NCI-H187 (cell line): Measurements from ENCODE around the gene STK11.
A peak's percentile ranks its signal among the peaks of the same experiment; 100 is the strongest.

ENCODE experiments used
- DNase-seq, 2 experiments: peaks; one replicate each; lab custom pipeline; 2025; lab: John Stamatoyannopoulos, UW

Gene STK11

GRCh38 chr19:1250437-1251260, 45.1 kb downstream of the STK11 start:
- peak in 1 of 2 experiments; percentile 58 for DNase-seq

DNA sequence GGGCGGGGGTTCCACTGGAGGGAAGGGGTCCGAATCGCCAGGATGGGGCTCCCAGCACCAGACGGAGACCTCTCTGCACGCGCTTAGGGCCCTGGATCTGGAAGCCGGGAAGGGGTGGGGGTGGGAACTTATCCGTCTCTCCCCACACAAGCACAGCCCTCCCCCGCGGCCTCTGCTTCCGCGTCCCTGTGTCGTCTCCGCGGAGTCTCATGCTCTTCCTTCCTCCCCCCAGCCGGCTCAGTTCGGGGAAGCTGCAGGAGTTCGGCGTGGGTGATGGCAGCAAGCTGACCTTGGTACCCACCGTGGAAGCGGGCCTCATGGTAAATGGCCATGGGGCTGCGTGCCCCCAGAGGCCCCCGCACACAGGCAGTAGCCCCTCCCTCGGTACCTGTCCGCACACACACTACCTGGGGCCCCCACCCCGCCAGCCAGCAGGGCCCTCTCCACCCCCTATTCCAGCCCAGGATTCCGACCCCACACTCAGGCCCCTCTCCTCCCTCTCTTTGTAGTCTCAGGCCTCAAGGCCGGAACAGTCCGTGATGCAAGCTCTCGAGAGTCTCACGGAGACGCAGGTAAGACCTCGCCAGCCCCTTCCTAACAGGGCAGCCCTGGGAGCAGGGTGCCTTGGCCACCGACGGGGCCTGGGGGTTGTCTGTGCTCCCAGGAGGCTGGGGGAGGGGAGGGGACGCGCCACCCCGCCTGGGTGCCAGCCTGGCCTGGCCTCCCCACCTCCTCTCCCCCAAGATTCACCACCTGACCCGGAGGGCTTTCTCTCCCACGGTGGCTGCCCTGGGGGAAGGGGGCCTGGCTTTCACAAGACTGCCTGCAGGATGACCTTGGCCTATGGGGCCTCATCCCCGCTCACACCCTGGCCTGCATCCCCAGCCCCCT, 46.0 kb downstream of the STK11 start:
- no peak for DNase-seq

DNA sequence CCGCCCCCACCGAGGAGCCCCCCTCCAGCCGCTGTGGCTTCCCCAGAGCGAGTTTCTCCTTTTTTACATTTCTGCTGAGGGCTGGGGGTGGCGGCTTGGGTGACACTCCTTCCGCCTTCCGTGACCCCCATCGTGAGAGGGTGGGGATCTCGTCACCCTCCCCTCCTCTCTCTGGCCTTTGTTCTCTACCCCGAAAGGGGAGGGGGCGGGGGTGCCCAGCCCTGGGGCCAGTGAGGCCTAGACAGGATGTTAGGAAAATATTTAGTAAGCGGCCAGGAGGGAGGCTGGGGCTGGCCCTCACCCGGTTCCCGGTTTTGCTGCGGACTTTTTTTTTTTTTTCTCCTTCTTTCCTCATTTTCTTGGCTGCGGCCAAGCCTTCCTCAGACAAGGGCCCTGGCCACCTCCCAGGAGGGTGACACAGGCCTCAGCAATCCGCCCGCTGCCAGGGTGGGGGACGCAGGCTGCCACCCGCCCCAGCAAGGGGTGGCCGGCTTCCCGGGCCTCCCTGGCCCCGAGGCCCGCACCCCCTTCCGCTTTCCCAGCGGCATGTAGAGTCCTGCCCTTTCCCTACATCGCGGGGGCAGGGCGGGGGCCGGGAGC, 46.7 kb downstream of the STK11 start:
- DNase-seq: no peak

DNA sequence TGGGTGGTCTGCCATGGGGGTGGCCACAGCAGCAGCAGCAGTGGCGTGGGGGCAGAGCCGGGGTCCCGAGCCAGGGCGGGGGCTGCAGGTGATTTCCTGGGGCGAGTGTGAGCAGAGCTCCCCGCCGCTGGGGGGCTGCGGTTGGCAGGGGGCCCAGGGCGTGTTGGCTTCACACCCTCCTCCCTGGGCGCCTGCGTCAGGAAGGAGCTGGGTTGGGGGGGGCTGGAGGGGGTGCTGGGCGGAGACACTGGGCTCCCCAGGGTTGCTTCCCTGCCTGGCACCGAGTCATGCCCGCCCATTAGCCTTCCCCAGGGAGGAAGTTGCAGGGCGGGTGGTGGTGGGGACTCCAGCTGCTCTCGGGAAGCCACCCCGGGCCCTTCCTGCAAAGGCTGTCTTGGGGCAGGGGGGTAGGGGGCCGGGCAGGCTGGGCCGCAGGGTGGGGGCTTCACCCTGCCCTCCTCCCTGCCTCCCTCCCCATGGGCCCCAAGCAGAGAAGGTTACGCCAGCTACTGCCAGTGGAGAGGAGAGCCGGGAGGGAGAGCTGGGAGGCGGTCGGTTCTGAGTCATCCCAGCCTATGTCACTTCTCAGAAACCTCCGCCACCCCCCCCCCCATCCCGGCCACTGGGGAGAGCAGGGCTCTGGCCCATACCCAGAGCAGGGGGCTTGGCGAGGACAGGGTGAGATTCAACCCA, 47.4 kb downstream of the STK11 start:
- no peak for DNase-seq

GRCh38 chr19:1253514-1254080, 48.0 kb downstream of the STK11 start:
- DNase-seq: no peak

- no peak for DNase-seq
Observed at GRCh38 chr19:1254081-1254527, 48.5 kb downstream of the STK11 start.

DNA sequence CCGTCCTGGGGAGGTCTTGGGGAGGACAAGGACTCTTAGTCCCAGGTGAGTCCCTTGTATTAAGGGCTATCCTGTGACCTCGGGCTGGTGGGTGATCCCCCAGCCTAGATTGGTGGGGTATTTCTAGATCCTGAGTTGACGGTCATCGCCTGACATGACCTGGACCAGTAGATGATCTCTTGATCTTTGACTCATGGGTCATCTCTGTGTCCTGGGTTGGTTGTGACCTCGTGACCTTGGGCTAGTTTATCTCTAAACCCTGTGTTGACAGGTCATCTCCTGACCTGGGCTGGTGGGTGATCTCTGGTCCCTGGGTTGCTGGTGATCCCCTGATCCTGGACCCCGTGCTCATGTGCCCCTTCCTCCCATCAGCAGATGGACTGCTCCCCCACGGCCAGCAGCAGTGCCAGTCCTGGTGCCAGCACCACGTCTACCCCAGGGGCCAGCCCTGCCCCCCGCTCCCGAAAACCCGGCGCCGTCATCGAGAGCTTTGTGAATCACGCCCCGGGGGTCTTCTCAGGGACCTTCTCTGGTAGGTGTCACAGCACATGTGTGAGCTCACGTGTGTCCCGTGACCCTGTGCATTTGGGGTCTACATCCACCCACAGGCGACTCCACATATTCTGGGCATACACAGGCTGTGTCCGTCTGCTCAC, 49.1 kb downstream of the STK11 start:
- no peak for DNase-seq

DNA sequence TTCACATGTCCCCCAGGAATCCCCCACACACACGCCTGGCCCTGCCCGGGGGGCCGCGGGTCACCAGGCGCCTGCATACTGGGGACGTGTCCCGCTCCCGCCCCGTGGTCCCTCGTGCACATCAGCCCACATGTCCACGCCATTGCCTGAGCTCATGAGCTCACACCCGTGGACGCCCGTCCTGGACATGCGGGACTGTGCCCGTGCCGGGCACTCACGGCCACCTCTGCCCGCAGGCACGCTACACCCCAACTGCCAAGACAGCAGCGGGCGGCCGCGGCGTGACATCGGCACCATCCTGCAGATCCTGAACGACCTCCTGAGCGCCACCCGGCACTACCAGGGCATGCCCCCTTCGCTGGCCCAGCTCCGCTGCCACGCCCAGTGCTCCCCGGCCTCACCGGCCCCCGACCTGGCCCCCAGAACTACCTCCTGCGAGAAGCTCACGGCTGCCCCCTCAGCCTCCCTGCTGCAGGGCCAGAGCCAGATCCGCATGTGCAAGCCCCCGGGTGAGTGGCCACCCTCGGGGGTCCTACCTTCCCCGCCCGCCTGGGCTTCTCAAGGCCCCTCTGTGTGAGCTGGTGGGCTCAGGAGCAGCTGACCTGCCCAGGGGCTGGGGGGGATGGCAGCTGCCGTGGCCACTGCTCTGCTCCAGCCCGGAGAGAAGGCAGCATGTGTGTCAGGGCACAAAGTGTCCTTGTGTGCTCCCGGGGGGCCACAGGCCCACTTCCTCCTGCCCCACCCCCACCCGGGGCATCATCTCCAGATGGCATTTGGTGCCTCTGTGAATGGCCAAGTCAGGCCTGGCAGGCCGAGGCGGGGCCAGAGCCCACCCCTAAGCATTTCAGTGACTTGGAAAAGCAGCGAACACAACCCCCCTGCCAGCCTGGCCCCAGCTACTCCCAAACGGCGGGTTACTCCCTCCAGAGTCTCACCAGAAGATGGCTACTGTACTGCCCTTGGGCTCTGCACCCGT, 49.9 kb downstream of the STK11 start:
- DNase-seq: no peak

GRCh38 chr19:1256646-1257474, 51.3 kb downstream of the STK11 start:
- no peak for DNase-seq

DNA sequence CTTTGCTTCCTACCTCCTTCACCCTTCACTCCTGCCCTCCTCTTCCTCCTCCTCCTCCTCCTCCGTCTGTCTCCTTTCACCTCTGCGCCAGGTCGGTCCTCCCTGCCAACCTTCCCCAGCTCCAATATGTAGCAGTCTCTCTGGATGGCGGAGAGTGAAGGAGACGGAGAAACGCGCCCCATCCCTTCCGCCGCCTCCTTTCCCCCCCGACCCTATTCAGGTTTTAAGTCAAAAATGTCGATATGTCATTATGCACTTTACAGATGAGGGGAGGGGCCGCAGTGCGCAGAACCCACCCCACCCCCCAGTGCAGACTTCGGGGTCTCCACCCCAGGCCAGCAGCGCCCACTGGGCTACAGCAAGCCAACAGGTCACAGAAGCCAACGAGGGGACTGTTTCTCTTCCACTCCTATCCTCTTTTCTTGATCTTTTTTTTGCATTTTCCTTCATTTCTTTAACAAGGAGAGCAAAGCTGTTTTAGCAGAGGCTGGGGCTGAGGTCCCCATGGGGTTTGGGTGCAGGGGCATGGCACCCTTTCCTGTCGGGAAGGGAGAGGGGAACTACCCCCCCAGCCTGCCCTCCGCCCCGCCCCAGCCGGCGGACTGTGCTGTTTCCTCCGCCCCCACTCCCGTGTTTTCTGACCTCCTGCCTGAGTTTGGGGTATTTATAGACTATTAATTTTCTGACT, 52.0 kb downstream of the STK11 start:
- no peak for DNase-seq

DNA sequence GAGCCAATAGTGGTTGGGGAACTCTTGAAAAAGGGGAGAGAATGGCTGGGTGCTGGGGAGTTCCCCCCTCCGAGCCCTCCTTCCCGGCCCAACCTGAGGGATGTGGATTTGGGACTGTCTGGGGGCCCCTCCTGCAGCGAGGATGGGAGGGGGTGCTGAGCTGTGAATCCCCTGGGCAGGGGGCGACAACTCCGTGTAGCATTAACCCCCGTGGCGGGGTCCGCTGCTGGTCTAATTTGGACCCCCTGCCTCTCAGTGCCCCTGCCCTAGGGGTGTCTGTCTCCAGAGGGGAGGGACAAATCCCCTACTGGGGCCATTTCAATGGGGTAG, 52.5 kb downstream of the STK11 start:
- DNase-seq: no peak

DNA sequence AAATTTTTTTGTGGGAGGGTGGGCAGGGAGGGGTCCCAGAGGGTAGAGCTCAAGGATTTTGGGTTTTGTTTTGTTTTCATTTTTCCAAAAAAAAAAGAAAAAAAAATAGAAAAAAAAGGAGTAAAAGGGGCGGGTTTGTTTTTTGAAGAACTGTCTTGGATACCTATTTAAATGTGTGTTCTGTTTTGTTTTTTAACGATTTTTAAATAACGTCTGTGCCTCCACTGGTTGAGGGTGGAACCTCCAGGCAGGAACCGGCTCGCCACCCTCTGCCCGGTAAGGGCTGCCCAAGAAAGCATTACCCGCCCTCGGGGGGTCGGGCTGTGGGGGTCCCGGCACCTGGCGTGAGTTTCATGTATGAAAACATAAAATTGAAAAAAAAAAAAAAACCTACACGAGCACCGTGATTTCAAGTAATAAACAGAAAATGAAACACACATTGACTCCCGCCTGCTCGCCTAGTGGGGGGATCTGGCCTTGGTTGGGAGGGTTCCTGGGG, 53.2 kb downstream of the STK11 start:
- no peak for DNase-seq

- DNase-seq: no peak
Observed at GRCh38 chr19:1259206-1259875, 53.8 kb downstream of the STK11 start.

GRCh38 chr19:1259876-1260748, 54.5 kb downstream of the STK11 start:
- no peak for DNase-seq

DNA sequence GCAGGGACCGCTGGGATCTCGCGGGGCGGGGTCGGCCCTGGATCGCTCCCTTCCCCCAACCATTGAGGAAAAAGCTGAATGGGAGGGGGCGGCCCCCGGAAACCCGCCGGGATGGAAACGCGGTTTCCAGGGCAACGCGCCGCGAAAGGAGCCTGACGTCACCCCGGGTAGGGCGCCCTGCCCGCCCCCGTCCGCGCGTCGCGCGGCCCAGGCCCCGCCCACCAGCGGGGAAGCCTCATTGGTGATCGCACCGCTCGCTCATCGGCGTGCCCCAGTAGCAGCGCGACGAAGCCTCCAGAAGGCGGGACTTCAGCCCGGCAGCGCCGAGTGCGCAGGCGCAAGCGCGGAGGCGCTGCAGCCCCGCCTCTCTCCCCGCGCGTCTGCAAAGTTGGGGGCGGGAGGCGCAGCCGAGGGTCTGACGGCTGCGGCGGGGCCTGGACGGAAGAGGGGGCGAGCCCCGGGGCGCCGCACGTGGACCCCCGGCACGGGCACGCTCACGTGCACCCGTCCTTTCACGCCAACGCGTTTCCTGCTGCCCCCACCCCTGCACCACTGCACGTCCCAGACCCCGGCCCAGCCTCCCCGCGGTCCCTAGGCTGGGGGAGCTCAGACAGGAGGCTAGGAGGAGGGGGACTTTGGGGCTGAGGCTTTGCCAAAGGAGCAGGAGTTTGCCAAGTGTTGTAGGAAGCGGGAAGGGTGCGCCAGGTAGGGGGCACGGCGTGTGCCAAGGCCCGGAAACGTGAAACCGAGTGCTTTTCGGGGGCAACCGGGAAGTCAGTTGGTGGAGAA, 55.4 kb downstream of the STK11 start:
- DNase-seq: peak; percentile 92 to 97

DNA sequence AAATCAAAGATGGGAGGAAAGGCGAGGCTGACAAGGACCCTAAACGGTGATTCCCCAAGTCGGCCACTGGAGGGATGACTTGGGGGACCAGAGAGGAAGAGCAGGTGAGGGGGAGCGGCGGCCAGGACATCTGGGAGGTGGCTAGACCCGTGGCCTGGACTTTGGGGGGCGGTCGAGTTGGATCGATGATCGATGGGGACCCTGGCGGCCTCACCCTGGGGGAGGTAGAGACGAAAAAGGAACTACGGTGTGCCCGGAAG, 55.9 kb downstream of the STK11 start:
- DNase-seq: no peak
